Astrocyte (in vitro differentiated cells and primary cell): ENCODE data around the gene IL1RAP. TPM values are rescaled to one million over a fixed set of nuclear protein-coding genes. Genes with fewer than 3 reads are reported as not detected.

Source experiments
- DNase-seq: peaks from one replicate; pipeline ENCODE4 v3.0.0-alpha.2; 2010; ENCODE audit warnings: low read depth
- FAIRE-seq: peaks from 2 replicates; lab custom pipeline; 2011; peaks lifted over from hg19 to GRCh38; lab: Jason Lieb, UNC
- H2AFZ ChIP-seq: 2 replicates; pipeline ENCODE4 v1.6.0; 2012; ENCODE audit warnings: low read depth, low read length, inconsistent platforms
- H3K27ac ChIP-seq: 2 replicates; pipeline ENCODE4 v1.5.1; 2011; ENCODE audit warnings: low read depth, low read length, inconsistent platforms
- H3K27me3 ChIP-seq: 2 replicates; pipeline ENCODE4 v1.6.0; 2011; ENCODE audit warnings: low read length, inconsistent platforms; ENCODE audit not compliant: insufficient read depth
- H3K36me3 ChIP-seq: 2 replicates; pipeline ENCODE4 v1.5.1; 2011; ENCODE audit warnings: low read length, inconsistent platforms; ENCODE audit not compliant: insufficient read depth
- H3K4me1 ChIP-seq: 2 replicates; pipeline ENCODE4 v1.5.1; 2011; ENCODE audit warnings: low read length, inconsistent platforms; ENCODE audit not compliant: insufficient read depth
- H3K4me2 ChIP-seq: 2 replicates; pipeline ENCODE4 v1.6.0; 2012; ENCODE audit warnings: low read length, inconsistent platforms
- H3K4me3 ChIP-seq: 2 replicates; pipeline ENCODE4 v1.5.1; 2011; ENCODE audit warnings: low read depth, mild to moderate bottlenecking, low read length, inconsistent platforms; ENCODE audit not compliant: insufficient read depth
- H3K79me2 ChIP-seq: 2 replicates; pipeline ENCODE4 v1.6.0; 2012; ENCODE audit warnings: mild to moderate bottlenecking, low read length, inconsistent platforms; ENCODE audit not compliant: insufficient read depth
- H3K9ac ChIP-seq: 2 replicates; pipeline ENCODE4 v1.6.0; 2012; ENCODE audit warnings: mild to moderate bottlenecking, low read length, inconsistent platforms
- H3K9me3 ChIP-seq: 2 replicates; pipeline ENCODE4 v1.5.1; 2012; ENCODE audit warnings: low read depth, mild to moderate bottlenecking, low read length, inconsistent platforms; ENCODE audit not compliant: insufficient read depth
- H4K20me1 ChIP-seq: 2 replicates; pipeline ENCODE4 v1.6.0; 2012; ENCODE audit warnings: low read length, inconsistent platforms; ENCODE audit not compliant: insufficient read depth
- H3K27ac Mint-ChIP-seq: one replicate; pipeline ENCODE4 v1.8.0; 2021; ENCODE audit warnings: mild to moderate bottlenecking, mixed read lengths; ENCODE audit not compliant: unreplicated experiment
- H3K27me3 Mint-ChIP-seq: one replicate; pipeline ENCODE4 v1.8.0; 2021; ENCODE audit warnings: low read depth, mixed read lengths; ENCODE audit not compliant: unreplicated experiment
- H3K36me3 Mint-ChIP-seq: one replicate; pipeline ENCODE4 v1.8.0; 2021; ENCODE audit warnings: low read depth, mixed read lengths; ENCODE audit not compliant: unreplicated experiment
- H3K4me1 Mint-ChIP-seq: one replicate; pipeline ENCODE4 v1.8.0; 2021; ENCODE audit warnings: low read depth, mixed read lengths; ENCODE audit not compliant: unreplicated experiment
- H3K4me3 Mint-ChIP-seq: one replicate; pipeline ENCODE4 v1.8.0; 2021; ENCODE audit warnings: mild to moderate bottlenecking, moderate library complexity, mixed read lengths; ENCODE audit not compliant: unreplicated experiment
- H3K9me3 Mint-ChIP-seq: one replicate; pipeline ENCODE4 v1.8.0; 2021; ENCODE audit warnings: mild to moderate bottlenecking, mixed read lengths; ENCODE audit not compliant: unreplicated experiment
- CTCF ChIP-seq: IDR thresholded peaks from 2 replicates; pipeline ENCODE4 v1.5.1; 2011; ENCODE audit warnings: low read depth, mild to moderate bottlenecking, inconsistent platforms, low read length, moderate library complexity; ENCODE audit not compliant: insufficient read depth
- EZH2 ChIP-seq: IDR thresholded peaks from 2 replicates; pipeline ENCODE4 v1.6.1; 2012; ENCODE audit warnings: mild to moderate bottlenecking, low read length, inconsistent platforms; ENCODE audit not compliant: insufficient read depth
- total RNA-seq: library from RNA; stranded (reverse); gene quantifications from 2 replicates; pipeline ENCODE4 v1.2.1, GENCODE V29; 2021

The IL1RAP gene
- total RNA-seq, 1 donor from 2014 or later = 19.4 TPM

- FAIRE-seq = no peak
- Histone ChIP-seq H3K27ac (no peak overlapping the region), H3K9ac (no peak overlapping the region), H3K9me3 (no peaks in the 10 kb centered on the region), H2AFZ (no peak overlapping the region), H3K79me2 (no peaks in the 10 kb centered on the region), H4K20me1 (no peaks in the 10 kb centered on the region), H3K36me3 (no peaks in the 10 kb centered on the region), H3K4me2 (no peak overlapping the region), H3K4me3 (no peak overlapping the region), H3K27me3 (no peaks in the 10 kb centered on the region), H3K4me1 (no peaks in the 10 kb centered on the region)
- no peak for DNase-seq
- TF ChIP-seq CTCF (no peak), EZH2 (no peak)
- H3K4me3 Mint-ChIP-seq = no peak overlapping the region
- no peaks in the 10 kb centered on the region for H3K27me3 Mint-ChIP-seq
- no peaks in the 10 kb centered on the region for H3K4me1 Mint-ChIP-seq
- H3K9me3 Mint-ChIP-seq = no peaks in the 10 kb centered on the region
- peaks cover 8% of the 10 kb centered on the region for H3K36me3 Mint-ChIP-seq
- no peak overlapping the region for H3K27ac Mint-ChIP-seq
Measured at GRCh38 chr3:190646996-190647395, 133.1 kb downstream of the IL1RAP start.

- H3K4me3 ChIP-seq = no peak overlapping the region
- H2AFZ ChIP-seq = no peak overlapping the region
- no peaks in the 10 kb centered on the region for H3K36me3 Mint-ChIP-seq
Measured at GRCh38 chr3:190655933-190656332, 142.0 kb downstream of the IL1RAP start.

More at GRCh38 chr3:190655933-190656332, 142.0 kb downstream of the IL1RAP start:
- no peaks in the 10 kb centered on the region for H3K27me3 Mint-ChIP-seq
- H3K4me3 Mint-ChIP-seq = no peak overlapping the region
- no peak overlapping the region for H3K27ac Mint-ChIP-seq
- no peaks in the 10 kb centered on the region for H3K4me1 Mint-ChIP-seq
- no peaks in the 10 kb centered on the region for H3K9me3 ChIP-seq
- H3K4me1 ChIP-seq = no peaks in the 10 kb centered on the region
- TF ChIP-seq EZH2 = no peak
- no peak for TF ChIP-seq CTCF
- H3K9me3 Mint-ChIP-seq = no peaks in the 10 kb centered on the region
- no peak for FAIRE-seq
- H3K27me3 ChIP-seq = no peaks in the 10 kb centered on the region
- no peak overlapping the region for H3K27ac ChIP-seq
- H4K20me1 ChIP-seq = no peaks in the 10 kb centered on the region
- no peak overlapping the region for H3K4me2 ChIP-seq
- no peak overlapping the region for H3K9ac ChIP-seq
- no peaks in the 10 kb centered on the region for H3K79me2 ChIP-seq
- no peaks in the 10 kb centered on the region for H3K36me3 ChIP-seq
- DNase-seq = no peak
